Jurkat, Clone E6-1 (cell line): ENCODE measurements around the gene PDE9A.
"Not testable (repeated sequence)": the region's sequence is repeated elsewhere in the genome, so short reads cannot be mapped to it uniquely, and the experiment has no call there.

Source experiments
- DNase-seq: peaks from one replicate; pipeline ENCODE4 v3.0.0-alpha.2; 2011; ENCODE audit warnings: low read depth, low spot score
- H3K4me3 ChIP-seq: 2 replicates; pipeline ENCODE4 v1.5.1; 2011; ENCODE audit warnings: mild to moderate bottlenecking, low read length, control low read depth, moderate library complexity

The PDE9A gene

DNA sequence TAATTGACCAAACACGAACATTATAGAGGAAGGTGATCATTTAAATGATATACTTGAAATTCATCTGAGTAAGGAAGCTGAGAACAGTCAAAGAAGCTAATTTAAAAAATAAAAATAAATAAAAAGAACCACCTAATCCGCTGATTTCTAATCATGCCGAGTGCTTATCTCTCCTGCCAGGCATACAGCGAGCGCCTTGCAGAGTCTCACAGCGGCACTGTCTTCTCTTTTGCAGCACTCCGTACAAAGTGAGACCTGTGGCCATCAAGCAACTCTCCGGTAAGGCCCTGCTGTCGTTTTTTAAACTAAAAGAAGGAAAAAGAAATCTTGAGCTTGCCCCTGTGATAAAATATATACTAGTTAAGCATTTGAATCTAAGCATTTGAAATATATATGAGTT lies 45.3 kb downstream of the PDE9A start:
- no peak overlapping the region for H3K4me3 ChIP-seq
- DNase-seq: no peak

DNA sequence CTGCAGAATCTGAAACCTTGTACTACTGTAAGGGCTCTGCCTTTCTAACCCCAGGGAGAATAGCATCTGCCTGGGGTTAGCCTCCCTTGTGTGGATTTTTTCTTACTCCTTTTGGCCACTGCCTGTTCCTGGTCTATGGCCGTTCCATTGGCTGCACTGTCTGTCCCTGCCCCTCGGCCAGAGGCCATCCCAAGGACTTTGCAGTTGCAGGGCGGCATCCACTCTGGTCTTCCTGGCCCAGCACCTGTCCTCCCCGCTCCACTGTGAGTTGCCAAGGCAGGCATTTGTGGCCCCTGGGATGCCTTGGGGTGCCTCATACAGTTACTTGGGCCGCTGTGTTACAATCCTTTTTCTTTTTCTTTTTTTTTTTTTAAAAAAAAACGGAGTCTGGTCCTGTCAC lies 45.8 kb downstream of the PDE9A start:
- no peak for DNase-seq
- no peak overlapping the region for H3K4me3 ChIP-seq

DNA sequence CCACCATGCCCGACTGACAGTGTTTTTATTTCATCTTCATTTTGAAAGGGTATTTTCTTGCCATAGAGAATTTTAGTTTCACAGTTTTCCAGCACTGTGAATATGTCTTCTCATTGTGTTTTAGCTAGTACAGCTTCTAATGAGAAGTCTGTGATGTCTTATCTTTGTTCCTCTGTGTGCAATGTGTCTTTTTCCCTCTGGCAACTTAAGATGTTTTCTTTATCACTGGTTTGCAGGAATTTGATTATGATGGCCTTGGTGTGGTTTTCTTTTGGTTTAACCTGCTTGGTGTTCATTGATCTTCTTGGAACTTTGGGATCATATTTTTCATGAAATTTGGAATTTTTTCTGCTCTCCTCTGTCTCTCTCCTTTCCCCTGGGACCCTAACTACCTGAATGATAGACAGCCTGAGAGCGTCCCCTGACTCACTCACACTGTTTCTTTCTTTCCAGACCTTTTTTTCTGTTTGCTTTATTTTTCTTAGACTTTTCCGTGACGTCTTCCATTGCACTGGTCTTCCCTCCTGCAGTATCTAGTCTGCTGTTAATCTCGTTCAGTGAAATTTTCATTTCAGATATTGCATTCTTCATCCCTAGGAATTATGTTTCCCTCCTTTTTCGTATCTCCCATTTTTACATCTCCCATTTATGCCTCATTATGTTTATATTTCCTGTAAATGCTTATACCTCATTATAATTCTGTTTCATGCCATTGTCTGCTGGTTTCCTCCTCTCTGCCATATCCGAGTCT lies 48.5 kb downstream of the PDE9A start:
- H3K4me3 ChIP-seq: no peak overlapping the region
- DNase-seq: no peak

GRCh38 chr21:42702720-42703119 lies 49.3 kb downstream of the PDE9A start:
- DNase-seq: no peak
- no peak overlapping the region for H3K4me3 ChIP-seq

DNA sequence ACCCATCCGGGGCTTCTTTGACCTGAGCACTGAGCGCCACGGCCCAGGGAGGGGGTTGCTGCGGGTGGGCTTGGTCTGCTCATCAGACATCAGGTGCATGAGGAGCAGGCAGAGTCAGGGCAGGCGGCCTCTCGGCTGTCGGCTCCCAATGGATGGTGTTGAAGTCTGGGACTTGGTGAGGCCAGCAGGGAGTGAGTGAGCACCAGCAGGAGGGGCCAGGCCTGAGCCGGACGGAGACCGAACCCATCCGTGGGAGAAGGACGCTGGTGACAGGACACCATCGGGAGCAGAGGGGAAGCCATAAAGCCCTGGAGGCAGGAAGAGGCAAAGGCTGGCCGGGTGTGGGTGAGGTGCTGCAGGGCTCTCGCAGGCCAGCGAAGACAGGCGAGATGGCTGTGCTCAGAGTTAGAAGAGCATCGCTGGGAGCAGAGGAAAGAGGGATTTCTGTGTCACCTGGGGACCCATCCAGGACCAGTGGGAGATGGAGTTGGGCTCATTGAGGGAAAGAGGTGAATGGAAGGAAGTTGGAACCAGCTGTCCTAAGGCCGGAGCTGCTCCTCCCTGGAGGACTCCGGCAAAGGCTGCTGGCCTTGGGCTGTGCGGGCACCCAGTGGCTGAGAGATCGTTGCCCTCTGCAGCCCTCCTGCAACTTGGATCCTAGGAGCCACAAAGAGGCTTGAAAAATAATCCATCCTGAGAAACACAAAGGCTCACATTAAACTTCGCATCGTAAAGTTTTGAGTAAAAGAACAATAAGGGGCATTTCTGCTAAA lies 49.9 kb downstream of the PDE9A start:
- H3K4me3 ChIP-seq: no peak overlapping the region
- DNase-seq: no peak

- H3K4me3 ChIP-seq: no peak overlapping the region
- DNase-seq: no peak
Observed at GRCh38 chr21:42703965-42704364, 50.5 kb downstream of the PDE9A start.

DNA sequence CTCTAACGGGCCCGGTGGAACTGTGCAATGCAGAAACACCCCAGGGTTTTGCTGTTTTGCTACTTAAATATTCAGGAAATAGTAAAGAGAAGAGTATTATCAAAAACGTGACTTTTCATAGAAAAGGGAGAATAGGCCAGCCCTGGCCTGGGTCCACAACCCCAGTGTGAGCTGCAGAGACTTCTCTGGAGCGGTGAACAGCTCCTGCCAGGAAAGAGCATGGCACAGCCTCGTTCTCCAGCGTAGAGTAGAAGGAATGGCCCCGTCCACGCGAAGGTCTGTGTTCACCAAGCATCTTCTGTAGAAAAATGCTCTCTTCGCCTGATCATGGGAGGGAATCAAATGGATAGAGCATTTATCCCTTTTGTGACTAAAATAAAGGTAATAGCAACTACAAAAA lies 51.4 kb downstream of the PDE9A start:
- no peak overlapping the region for H3K4me3 ChIP-seq
- DNase-seq: no peak

- no peak for DNase-seq
- H3K4me3 ChIP-seq: no peak overlapping the region
Observed at GRCh38 chr21:42705346-42705745, 51.9 kb downstream of the PDE9A start.

DNA sequence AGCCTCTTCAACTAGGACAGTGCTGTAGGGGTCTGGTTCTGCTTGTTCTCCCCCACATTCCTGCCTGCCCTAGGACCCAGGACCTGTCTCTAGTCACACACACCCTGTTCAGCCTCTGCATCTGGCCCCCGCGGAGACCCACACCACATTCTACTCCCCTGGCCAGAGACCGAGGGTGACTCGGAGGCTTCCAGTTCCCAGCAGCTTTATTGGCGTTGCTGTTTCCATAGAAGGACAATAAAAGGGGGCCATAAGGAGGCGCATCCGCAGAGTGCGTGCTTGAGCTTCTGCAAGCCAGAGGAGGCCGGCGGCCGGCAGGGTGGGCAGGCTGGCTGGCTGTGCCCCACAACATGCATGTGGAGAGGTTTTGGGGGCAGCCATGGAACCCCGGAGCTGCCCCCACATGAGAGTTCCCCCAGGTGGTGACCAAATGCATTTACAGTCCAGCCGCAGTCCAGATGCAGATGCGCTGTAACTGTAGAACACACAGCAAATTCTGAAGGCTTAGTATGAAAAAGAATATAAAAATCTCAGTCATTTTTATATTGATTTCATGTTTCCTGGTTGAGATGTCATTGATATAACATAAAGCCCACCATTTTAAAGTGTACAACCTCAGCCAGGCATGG lies 52.4 kb downstream of the PDE9A start:
- no peak for DNase-seq

GRCh38 chr21:42706765-42707164 lies 53.3 kb downstream of the PDE9A start:
- no peak overlapping the region for H3K4me3 ChIP-seq
- no peak for DNase-seq

More for the DNA sequence above, 52.4 kb downstream of the PDE9A start:
- no peak overlapping the region for H3K4me3 ChIP-seq

DNA sequence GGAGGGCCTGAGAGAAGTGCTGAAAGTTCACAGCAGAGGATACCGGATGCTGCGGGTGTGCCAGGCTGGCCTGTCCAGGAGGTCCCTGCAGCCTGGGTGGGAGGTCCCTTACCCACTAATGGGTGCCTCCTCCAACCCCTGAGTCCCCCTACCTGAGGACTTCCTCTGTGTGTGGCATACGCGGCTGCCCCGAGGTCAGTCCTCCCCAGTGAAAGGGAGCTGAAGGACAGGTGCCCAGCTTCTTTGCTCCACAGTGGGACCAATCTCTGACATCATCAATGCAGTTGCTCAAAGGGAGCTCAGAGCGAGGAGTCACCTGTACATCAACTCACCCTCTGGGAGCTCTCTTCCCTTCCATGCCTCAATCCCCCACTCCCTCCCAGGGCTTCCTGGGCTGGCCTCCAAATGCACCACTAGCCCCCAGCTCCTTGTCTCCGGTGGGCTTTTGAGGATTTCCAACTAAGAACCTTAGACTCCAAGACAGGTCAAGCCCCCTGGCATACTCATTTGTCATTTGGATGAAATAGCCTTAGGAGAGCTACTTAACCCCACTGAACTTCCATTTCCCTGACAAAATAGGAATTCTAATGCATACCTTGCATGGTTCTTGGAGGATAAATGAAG lies 53.9 kb downstream of the PDE9A start:
- no peak overlapping the region for H3K4me3 ChIP-seq
- no peak for DNase-seq

DNA sequence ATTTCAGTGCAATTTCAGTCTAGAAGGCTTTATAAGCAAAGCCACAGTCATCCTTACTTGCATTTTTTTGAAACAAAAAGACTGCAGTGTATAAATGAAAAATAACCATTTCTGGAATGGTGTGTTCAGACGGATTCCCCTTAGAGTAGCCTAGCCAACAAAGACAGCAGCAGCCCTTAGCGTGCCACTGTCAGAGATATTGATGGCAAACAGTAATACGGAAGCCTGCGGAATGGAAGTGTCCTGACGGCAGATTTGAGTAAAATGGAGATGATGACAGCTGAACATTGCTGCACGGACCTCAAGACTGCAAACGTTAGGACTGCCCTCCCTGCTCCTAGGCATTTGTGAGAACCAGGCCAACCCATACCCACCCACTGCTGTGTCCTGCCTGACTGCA lies 54.7 kb downstream of the PDE9A start:
- H3K4me3 ChIP-seq: no peak overlapping the region
- no peak for DNase-seq

DNA sequence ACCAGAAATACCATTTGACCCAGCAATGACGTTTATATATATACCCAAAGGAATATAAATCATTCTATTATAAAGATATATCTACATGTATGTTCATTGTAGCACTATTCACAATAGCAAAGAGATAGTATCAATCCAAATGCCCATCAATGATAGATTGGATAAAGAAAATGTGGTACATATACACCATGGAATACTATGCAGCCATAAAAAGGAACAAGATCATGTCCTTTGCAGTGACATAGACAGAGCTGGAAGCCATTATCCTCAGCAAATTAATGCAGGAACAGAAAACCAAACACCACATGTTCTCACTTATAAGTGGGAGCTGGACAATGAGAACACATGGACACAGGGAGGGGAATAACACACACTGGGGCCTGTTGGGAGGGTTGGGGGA lies 55.5 kb downstream of the PDE9A start:
- not testable (repeated sequence) for H3K4me3 ChIP-seq, DNase-seq

- H3K4me3 ChIP-seq: no peak overlapping the region
- DNase-seq: no peak
Observed at GRCh38 chr21:42711667-42712066, 58.2 kb downstream of the PDE9A start.

GRCh38 chr21:42715427-42715826 lies 62.0 kb downstream of the PDE9A start:
- DNase-seq, H3K4me3 ChIP-seq: not testable (repeated sequence)

GRCh38 chr21:42716074-42716473 lies 62.7 kb downstream of the PDE9A start:
- DNase-seq: no peak
- H3K4me3 ChIP-seq: no peak overlapping the region

DNA sequence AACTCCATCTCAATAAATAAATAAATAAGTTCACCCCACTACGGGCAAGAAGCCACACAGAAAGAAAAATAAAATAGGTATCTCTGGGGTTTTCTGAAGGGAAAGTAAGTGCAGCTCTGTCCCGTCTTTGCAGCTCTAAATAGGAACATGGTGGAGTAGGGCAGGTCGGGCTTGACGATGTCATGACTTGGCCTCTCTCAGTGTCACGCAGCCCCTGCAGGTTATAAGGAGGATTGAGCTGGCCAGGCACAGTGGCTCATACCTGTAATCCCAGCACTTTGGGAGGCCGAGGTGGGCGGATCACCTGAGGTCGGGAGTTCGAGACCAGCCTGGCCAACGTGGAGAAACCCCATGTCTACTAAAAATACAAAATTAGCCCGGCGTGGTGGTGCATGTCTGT lies 67.1 kb downstream of the PDE9A start:
- H3K4me3 ChIP-seq, DNase-seq: not testable (repeated sequence)

DNA sequence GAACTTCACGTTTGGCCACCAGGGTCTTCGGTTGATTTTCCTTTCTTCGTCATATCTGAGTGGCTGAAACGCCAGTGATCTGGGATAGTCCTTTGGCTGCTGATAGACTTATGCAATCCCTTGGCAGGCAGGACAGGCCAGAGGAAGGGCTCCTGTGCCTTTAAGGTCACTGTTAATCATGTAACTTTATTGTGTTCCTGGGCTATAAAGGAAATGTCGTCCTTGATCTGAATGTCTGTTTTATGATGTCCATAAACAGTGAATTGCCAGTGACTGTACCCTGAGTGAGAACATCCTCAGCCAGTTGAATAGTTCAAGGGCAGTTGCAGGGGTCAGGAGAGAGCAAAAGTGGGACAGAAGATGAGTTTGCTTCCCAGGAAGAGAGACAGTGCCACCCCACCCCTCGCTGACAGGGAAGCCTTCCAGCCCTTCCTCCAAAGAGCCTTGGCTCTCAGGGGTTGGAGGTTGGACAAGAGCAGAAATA lies 68.0 kb downstream of the PDE9A start:
- no peak overlapping the region for H3K4me3 ChIP-seq
- no peak for DNase-seq

- no peak for DNase-seq
- H3K4me3 ChIP-seq: no peak overlapping the region
Observed at GRCh38 chr21:42722153-42722552, 68.7 kb downstream of the PDE9A start.
